Measurements from ENCODE around the gene FOXN1.
A peak's percentile ranks its signal among the peaks of the same experiment; 100 is the strongest.
"Not testable (repeated sequence)": the region's sequence is repeated elsewhere in the genome, so short reads cannot be mapped to it uniquely, and the experiment has no call there.

The FOXN1 gene

DNA sequence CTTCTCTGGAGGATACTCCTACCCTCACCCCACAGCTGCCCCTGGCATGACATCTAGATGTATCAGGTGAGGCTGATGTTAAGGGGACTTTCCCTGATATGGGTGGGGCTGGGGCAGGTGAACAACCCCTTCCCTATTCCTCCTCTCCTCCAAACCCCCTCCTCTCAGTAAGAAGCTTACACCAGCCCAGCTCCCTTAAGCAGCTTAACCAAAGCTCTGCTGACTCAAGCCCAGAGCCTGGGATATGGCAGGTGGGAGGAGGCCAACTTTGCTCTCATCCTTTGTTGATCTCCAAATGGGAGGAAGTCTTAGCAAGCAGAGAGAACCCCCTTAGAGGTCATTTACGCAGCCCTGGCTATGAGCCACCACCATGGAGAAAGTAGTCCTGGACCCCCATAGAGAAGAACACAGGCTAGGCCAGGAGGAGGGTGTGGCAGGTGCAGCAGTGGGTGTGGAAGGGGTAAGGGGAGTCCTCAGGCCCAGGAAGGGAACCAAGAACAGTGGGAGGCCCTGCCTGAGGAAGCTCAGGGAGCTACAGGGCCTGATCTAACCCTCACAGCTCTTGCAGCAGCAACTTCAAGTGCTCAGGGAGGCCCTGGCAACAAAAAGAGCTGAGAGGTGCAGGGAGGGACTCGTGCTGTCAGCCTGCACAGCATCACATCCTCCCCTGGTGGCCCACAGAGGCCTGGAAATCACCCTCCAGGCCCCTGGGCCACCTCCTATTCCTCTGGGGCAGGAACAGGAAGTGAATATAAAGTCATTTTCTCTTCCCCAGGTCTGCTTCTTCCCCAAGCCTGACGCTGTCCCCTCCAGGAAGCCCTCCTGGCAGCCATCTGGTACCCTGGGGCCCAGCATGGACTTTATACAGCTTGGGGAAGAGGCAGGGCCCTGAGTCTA is 43.3 kb downstream of the FOXN1 start:
- DNase-seq: peak; percentile 57 to 69

DNA sequence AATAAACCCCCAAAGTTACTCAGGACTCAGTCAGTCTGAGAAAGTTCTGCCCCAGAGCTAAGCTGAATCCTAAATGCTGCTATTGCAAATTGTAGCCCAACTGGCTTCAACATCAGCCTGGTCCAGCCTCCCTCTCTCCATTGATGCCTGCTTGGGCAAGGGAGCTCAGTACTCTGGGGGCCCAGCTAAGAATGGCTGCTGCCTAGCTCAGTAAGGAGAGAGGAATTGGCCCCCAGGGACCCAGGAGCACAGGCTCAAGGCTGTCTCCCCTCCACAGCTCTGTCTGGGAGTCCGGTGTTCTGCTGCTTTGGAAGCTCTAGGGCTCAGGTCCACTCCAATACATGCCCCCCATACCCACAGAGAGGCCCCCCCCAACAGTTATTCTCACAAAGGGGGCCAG is 44.7 kb downstream of the FOXN1 start:
- no peak for DNase-seq

DNA sequence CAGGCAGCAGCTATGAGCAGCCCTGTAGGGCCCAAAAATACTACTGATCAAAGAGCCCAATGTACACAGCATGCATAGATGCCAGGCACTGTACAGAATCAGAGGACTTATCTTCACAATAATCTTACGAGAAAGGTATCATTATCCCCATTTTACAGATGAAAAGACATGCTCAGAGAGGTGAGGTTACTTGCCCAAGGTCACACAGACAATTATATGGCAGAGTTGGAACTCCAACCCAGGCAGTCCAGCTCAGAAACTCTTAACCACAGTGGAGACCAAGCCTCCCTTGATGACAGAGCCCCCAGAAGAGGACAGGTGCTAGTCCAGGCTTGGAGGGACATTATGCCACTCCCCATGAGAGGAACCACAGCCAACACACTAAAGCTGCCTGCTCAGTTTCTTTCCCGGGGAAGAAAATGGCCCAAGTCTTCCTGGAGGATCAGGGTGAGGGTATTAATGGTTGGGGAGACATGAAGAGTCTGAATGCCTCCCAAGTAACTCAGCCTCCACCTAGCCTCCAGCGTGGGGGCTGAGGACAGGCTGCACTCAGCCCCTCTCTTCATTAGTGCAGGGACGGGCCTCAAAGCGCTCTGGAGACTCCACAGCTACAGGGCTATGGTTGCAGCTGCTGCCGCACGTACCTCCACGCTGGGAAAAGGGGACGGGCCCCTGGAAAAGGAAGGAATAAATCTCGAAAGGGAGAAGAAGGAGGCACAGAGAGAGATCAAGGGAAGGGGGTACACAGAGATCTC is 45.5 kb downstream of the FOXN1 start:
- no peak for DNase-seq

DNA sequence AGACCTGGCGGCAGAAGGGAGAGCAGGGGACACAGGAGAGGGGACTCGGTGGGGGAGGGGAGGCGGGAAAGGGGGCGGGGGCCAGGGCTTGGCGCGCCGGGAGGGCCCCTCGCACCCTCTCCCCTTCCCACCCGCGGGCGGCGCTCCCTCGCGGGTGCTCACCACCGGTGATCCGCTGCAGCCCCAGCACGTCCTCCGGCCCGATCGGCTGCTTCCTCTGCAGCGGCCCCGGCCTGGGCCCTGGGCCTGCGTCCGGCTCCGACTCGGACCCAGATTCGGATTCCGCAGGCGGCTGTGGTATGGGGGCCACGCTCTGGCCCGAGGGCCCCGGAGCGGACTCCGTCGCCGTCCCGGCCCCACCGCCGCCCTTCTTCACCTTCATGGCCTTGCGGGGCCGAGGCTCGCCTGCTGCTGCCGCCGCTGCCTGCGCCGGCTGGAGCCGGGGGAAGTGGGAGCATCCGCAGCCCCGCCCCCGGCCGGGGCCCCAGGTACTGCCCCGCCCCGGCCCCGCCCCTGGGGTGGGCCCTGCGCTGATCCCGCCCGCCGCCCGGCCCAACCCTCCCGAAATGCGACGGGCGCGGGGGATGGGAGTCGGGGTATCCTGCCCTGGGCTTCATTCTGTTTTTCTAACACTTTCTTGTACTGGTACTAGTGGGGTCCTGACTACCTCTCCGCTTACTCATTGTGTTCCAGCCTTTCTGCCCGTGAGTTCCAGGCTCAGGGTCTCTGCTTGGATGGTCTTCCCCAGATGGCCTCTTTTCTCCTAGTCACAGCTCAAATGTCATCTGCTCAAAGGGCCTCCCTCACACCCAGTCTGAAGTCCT is 46.2 kb downstream of the FOXN1 start, which contains the start of gene UNC119:
Gene UNC119 (minus strand): TSS at position 449 of the 824 bp plus-strand sequence. CDS start 67 bp downstream, at position 382.
- DNase-seq: peak; percentile 78 to 82

DNA sequence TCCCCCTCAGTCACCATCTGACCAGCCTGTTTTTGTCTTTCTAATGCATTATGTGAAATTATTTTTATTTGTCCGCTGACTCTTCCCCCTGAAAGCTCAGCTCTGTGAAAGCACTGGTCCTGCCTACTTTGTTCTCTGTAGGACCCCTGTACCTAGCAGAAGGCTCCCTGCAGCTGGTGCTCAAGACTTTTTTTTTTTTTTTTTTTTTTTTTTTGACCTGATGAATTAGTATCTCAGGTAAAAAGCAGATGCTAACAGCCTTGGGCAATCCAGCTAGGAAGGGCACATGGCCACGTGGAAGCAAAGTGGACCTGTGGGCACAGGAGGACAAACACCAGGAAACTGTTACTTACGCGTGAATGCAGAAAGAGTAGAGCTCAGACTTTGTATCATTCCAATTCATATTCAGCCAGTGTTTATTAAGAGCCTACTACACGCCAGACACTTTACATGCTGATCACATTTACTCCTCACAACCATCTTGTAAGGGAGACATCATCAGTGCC is 46.9 kb downstream of the FOXN1 start:
- DNase-seq: no peak

DNA sequence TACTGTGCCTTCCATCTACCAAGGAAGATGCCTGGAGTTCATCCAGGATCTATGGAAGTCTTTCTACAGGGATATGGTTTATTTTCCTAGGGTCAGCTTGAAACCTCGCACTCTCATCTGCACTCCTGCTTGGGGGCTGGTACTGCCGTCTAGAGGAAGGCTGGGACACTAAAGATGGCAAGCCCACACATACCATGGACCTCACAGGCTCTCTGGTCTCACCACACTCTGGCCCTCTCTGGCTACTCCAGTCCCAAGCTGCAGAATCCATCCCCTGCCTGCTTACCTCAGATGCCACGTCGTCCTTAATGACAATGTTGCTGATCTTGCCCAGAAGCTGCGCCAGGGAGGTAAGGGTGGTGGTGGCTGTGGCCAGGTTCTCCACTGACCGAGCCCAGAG is 48.4 kb downstream of the FOXN1 start:
- no peak for DNase-seq

DNA sequence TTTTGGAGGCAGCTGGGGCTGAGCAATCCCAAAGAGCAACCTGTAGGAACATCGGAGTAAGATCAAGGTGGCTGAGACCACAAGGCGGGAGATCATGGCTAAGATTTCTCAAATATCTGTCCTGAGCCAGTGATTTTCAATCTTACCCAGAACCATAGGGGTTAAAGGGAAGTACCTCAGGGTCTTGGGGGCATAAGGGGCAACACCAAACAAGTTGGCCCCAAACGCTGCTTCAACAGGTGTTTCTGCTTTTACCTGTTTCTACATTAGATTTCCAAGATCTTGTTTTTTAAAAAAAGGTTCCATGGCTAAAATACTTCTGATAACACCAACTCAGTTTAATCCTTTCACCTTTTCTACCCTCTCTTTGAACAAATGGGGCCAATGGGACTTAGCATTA is 48.9 kb downstream of the FOXN1 start:
- DNase-seq: no peak

DNA sequence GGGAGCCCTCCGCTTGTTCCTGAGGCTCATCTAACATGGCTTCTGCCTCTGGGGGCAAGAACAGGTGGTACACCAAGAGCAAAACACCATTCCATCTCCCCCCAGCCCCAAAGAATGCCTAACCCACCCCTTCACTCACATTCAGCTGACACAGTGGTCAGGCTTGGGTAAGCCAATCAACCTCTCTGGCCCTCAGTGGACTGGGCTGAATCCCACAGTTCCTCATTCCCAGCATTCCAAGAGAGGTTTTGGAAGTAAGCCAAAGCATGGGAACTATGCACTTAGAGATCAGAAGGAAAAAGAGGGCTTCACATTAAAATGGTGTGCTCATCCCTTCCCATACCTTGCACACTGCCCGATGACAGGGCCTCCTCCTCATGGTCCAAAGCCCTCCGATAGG is 57.3 kb downstream of the FOXN1 start:
- DNase-seq: no peak

DNA sequence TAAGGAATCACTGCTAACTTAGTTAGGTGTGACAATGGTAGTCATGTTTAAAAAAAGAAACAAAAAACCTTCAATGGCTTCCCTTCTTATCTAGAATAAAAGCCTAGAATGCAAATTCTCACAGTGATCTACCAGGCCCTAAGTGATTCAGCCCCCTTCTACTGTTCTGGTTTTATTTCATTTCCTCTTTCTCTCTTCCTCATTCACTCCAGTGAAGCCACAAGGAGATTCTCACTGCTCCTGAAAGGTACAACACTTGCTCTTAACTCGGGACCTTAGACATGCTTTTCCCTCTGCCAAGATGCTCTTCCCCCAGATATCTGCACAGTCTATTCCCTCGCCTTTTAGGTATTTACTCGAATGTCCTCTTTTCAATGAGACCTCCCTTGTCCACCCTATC is 61.5 kb downstream of the FOXN1 start:
- no peak for DNase-seq

DNA sequence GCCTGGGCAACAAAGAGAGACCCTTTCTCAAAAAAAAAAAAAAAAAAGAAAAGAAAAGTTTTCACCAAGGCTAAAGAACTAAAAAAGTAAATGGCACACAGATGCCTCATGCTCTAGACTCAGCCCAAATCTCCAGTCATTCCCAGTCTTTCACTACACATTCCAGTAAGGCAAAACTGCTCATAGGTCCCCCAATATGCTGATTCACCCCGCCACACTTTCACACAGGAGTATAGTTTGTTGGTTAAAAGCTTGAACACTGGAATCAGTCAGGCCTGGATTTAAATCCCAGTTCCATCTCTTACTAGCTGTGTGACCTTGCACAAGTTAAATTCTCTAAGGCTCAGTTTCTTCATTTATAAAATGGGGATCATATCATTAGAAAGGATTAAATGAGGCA is 63.3 kb downstream of the FOXN1 start:
- no peak for DNase-seq

DNA sequence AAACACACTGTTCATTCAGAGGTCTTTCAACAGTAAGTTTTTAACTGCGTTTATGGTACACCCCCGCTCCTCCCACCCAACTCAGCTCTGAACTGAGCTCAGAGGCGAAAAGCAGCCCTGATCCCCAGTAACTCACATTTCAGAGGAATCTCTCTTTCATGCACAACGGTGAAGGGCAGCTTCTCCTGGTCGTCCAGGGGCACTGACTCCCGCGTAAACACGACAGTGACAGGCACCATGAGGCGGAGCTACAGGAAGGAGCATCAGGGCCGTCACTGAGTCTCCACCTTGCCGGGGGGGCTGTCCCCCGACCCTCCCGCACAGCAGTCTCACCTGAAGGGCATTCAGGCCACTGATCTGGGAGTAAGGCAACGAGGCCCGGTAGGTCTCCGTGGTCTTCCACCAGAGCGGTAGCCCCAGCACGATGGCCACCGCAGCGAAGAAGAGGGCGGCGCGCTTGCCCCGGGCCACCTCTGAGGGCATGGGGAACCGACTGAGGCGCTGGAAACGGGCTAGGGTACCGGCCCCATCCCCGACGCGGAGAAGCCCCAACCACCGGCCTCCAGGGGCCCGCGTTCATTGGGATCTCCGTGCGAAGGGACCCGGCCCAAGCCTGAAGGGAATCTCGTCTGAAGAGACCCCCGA is 64.7 kb downstream of the FOXN1 start:
- peak; percentile 53 to 63 for DNase-seq

DNA sequence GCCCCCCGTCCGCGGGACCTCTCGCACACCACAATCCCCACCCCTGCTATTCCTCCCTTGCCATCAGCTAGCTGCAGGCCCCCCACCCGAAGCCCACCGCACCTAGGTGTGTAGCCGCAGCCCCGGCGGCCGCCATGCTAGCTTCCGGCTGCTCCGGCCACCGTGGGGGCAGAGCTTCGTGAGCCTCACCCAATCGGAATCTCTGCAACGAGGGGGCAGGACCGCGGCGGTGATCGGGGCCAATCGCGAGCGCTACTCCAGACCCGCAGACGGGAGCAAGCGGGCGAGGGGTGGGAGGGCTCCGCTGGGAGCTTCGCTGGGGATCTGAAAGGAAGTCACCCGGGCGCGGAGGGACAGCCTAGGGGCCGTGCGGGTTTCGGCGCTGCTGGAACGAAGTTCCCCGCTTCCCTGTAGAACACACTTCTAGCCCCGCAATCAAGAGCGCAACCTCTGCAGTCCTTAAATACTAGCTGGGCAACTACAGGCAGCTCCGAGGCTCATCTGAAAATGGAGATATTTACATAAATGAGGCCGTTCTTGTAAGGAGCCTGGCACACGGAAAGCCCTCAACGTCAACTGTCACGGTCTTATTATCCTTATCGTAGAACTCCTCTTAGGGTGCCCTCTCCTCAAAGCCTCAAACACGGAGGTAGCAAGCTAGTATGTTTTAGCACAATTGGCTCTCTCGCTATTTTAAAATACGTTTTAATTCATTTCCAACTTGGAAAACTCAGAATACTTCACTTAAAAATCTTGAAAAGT is 65.4 kb downstream of the FOXN1 start, which contains the start of gene PIGS:
Gene PIGS (minus strand): TSS at position 164 of the 762 bp plus-strand sequence. CDS start 28 bp downstream, at position 136.
- peak; percentile 95 to 96 for DNase-seq

DNA sequence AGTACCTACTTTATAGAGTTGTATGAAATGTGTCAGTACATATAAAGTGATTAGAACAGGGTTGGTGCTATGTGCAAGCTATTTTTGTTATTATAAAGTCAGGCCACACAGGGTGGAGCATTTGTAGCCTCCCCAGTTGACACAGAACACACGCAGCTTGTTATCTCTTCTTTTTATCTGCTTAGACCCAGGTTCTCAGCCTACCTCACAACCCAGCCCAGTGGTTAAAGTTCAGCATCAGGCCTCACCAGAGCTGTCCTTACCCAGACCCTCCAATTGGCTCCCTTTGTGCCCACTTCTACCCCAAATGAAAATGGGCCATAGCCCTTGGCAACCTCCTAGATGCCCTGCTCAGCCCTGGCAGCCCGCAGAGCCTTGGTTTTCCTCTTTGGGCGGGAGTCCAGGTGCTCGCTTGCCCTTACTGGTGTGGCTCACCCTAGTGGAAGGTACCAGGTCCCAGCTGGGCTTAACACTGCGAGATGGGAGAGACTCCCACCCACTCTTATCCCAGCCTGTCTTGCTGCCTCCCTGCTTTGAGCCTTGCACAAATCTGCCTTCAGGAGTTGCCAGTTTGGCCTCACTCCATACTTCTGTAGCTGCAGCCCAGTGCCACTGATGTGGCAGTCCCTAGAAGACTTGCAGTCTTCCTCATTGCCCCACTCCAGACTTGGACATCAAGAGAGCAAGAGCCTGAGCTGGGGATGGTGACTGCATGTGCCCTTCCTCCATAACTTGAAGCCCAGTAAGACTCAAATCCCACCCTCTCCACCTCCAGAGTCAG is 66.3 kb downstream of the FOXN1 start:
- no peak for DNase-seq

DNA sequence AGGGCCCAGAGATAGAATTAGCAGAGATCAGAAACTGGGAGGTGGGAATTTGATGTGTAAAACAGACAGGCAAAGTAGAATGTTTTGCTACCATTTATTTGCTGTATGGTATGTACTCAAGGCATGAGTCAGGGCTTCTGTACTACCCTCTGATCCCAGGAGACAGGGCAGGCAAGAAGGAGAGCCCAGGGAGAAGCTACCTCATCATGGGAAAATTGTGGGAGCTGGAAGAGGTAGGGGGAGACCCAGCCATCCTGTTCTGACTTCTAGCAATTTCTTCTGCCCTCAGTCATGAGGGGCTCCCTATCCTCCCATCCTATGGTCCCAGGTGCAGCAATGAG is 66.9 kb downstream of the FOXN1 start:
- no peak for DNase-seq

DNA sequence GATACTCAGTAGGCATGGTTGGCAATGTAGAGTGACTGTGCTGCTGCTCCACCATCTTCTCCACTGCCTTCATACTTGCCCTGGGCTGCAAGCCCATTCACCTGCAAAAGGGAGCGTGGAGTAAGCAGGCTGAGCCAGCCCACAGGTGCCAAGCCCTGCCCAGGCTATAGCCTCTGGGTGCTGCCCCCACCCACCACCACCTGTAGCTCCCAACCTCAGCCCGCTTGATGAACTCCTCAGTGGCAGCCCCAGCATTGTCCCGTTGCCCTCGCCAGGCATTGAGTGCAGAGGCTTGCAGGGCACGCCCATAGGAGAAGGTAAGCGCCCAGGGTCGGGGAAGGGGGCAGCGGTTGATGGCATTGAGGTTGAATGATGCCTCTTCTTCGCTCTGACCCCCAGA is 67.4 kb downstream of the FOXN1 start:
- no peak for DNase-seq

DNA sequence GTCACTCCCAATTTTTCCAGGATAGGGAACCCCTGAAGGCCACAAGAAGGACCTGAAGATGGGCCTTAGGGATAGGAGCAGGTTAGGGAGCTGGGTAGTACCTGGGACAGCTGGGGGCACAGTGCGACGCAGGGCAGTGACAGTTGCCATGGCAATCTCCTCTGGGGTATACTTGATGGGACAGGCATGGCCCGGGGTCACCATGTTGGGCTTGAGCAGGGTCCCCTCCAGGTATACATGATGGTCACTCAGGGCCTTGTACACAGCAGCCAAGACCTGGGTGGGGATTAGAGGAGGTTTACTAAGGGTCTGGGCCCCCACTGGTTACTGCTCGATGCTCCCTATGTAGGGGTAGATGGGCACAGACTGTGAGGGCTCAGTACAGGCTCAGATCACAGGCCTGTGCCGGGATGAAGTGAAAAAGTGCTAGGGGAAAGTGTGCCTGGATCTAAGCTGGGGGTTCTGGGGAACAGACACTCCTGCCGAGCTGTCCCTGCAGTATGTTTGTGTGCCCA is 67.9 kb downstream of the FOXN1 start:
- no peak for DNase-seq

DNA sequence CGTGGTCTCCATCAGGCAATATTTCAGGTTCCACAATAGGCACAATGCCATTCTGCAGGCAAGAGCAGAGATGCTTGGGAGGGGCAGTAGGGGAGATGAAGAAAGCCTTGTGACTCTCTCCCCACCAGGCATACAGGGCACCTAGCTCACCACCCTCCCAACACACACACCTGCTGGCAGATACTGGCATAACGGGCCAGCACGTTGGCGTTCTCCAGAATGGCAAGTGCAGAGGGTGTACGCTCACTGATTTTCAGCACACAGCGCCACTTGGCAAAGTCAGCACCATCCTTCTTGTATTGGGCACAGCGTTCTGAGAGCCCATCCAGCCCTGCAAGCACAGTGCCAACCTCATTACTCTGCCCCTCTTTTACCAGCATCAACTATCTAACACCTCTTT is 68.4 kb downstream of the FOXN1 start:
- no peak for DNase-seq

DNA sequence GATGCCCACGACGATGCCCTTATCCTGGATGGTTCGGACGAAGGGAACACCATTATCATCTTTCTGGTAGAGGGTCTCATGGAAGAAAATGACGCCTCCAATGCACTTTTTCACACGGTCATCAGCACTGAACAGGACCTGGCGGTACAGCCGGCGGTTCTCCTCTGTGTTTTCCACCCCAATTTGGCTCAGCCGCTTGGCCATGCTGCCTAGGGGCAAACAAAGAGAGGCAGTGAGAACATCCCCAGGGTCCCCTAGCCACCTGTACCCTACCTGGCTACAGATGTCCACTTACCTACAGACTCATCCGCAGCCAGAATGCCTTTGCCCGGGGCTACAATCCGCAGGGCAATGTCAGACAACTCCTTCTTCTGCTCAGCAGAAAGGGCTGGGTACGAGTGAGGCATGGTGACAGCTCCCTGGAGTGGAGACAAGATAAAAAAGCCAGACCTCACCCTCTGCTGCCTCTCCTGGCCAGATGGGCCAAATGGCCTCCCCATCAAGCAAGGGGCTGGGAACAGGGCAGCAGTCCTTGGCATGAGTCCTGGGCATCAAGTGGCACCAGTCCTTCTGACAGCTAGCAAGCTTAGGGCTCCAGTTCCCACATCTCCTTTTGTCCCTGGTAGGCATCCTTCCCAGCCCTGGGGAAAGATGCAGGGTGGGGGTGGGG is 69.1 kb downstream of the FOXN1 start:
- DNase-seq: no peak

DNA sequence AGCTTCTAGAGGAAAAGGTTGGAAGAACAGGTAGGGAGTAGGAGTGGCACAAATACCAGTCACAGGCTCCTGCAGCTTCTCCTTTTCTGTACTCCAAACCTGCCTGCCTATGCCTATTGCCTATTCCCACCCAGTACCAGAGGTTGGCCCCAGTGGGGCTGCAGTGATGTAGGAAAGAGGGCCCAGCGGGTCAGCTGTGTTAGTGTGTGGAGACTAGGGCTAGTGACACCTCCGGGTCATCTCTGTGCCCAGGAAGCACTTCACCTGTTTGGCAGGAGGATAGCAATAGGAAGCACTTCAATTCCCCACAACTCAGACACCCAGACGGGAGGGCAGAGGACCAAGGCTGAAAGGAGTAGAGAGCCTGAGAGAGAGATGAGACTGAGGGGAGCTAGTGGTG is 69.9 kb downstream of the FOXN1 start:
- DNase-seq: not testable (repeated sequence)
